HepG2 (cell line): Measurements from ENCODE around the gene ANKRD61. TPM values are rescaled to one million over a fixed set of nuclear protein-coding genes. Genes with fewer than 3 reads are reported as not detected.

Experiments
- GABPA ChIP-seq, 2 experiments: IDR thresholded peaks; 2 replicates each; pipeline ENCODE4 v1.6.1; 2011 to 2016; ENCODE audit warnings: low read depth in 2 of 2, low read length in 1 of 2, missing biosample characterization in 1 of 2, missing genetic modification characterization in 1 of 2
- POLR2A ChIP-seq, 2 experiments: IDR thresholded peaks; 2 replicates each; pipeline ENCODE4 v1.6.1; 2011; ENCODE audit warnings: low read depth in 2 of 2, low read length in 2 of 2, mild to moderate bottlenecking in 1 of 2, moderate library complexity in 1 of 2; ENCODE audit not compliant: insufficient read depth in 1 of 2
- POLR2AphosphoS5 ChIP-seq: IDR thresholded peaks from 2 replicates; pipeline ENCODE4 v1.6.1; 2012; ENCODE audit warnings: low read depth, low read length
- RARA ChIP-seq: IDR thresholded peaks from 2 replicates; pipeline ENCODE4 v1.6.1; 2016; ENCODE audit warnings: missing genetic modification reagents, missing compliant biosample characterization
- REL ChIP-seq: sonication (generic); formaldehyde crosslinking; conservative IDR thresholded peaks from 2 replicates; pipeline ENCODE4 v1.8.0; 2022; ENCODE audit warnings: mild to moderate bottlenecking, missing genetic modification reagents, moderate library complexity
- SALL1 ChIP-seq: sonication (generic); formaldehyde crosslinking; IDR thresholded peaks from 2 replicates; pipeline ENCODE4 v1.8.0; 2022; ENCODE audit warnings: mild to moderate bottlenecking, missing genetic modification reagents
- ZNF142 ChIP-seq: sonication (generic); formaldehyde crosslinking; IDR thresholded peaks from 2 replicates; pipeline ENCODE4 v1.4.0; 2020; ENCODE audit warnings: missing genetic modification reagents
- ZNF280B ChIP-seq: sonication (generic); formaldehyde crosslinking; IDR thresholded peaks from 2 replicates; pipeline ENCODE4 v1.5.0; 2020; ENCODE audit warnings: missing genetic modification reagents, mild to moderate bottlenecking, borderline replicate concordance
- ZNF33A ChIP-seq: sonication (generic); formaldehyde crosslinking; IDR thresholded peaks from 2 replicates; pipeline ENCODE4 v1.5.1; 2020; ENCODE audit warnings: missing genetic modification reagents, mild to moderate bottlenecking, moderate library complexity, borderline replicate concordance
- ZNF781 ChIP-seq: sonication (generic); formaldehyde crosslinking; IDR thresholded peaks from 2 replicates; pipeline ENCODE4 v1.5.1; 2020; ENCODE audit warnings: borderline replicate concordance, mild to moderate bottlenecking, missing genetic modification reagents; ENCODE audit errors: not compliant biosample characterization
- ZSCAN12 ChIP-seq: sonication (generic); formaldehyde crosslinking; IDR thresholded peaks from 2 replicates; pipeline ENCODE4 v1.9.0; 2021; ENCODE audit warnings: mild to moderate bottlenecking, missing genetic modification reagents
- polyA plus RNA-seq, 8 experiments: library from polyadenylated mRNA; depleted of rRNA in 3 of 8; stranded (reverse) in 7 of 8; unstranded in 1 of 8; fragments of >200 nt; fragmentation: Illumina TruSeq in 4 of 8; extraction: Trizol in 4 of 8; gene quantifications; 2 replicates each; pipeline versions ENCODE4 v1.2.1 to v1.2.3, GENCODE V29; 2011 to 2016; ENCODE audit warnings: low read depth in 4 of 8, missing spikeins in 1 of 8, mixed read lengths in 1 of 8; ENCODE audit not compliant: insufficient read depth in 1 of 8
- total RNA-seq, 5 experiments: library from RNA; depleted of rRNA; stranded (reverse); fragments of >200 nt; fragmentation: Illumina TruSeq; extraction: Trizol; gene quantifications; 2 replicates each; pipeline ENCODE4 v1.2.3, GENCODE V29; 2016; ENCODE audit warnings: low read depth in 1 of 5
- TF ChIP-seq, protein P1 (sequence below): sonication (generic); formaldehyde crosslinking; IDR thresholded peaks from 2 replicates; pipeline ENCODE4 v1.5.1; 2020; ENCODE audit warnings: mild to moderate bottlenecking, missing genetic modification reagents
- TF ChIP-seq, protein P2 (sequence below): sonication (generic); formaldehyde crosslinking; IDR thresholded peaks from 2 replicates; pipeline ENCODE4 v1.5.1; 2020; ENCODE audit warnings: missing genetic modification reagents, mild to moderate bottlenecking, borderline replicate concordance

ANKRD61 gene
- total and polyA plus RNA-seq, 2 of the 13 experiments (the other 11 are each of a cell fraction or from before 2014, with no cell fraction given): 0.13 TPM; not detected in 1

- TF ChIP-seq ZNF142 (CRISPR knock-in tag) (no peak), REL (CRISPR knock-in tag) (no peak), POLR2A (IDR thresholded peaks at IDR 0.05; ENCODE audit: insufficient read depth in 1 of 2, low read depth in 2 of 2, low read length in 2 of 2) (peak in 1 of 2 experiments; percentile 4; a peak in 1 of 4 replicates), SALL1 (CRISPR knock-in tag) (peak; percentile 32; the same call in 1 of the 2 replicates), ZNF781 (CRISPR knock-in tag) (no peak), RARA (CRISPR knock-in tag) (peak; percentile 84), ZSCAN12 (CRISPR knock-in tag) (no peak), ZNF280B (CRISPR knock-in tag) (no peak), ZNF33A (CRISPR knock-in tag) (no peak), POLR2AphosphoS5 (no peak), GABPA (IDR thresholded peaks at IDR 0.05; ENCODE audit: low read depth, low read length) (no peak), GABPA (CRISPR knock-in tag; IDR thresholded peaks at IDR 0.05; ENCODE audit: low read depth) (no peak)
- TF ChIP-seq, protein P1, sequence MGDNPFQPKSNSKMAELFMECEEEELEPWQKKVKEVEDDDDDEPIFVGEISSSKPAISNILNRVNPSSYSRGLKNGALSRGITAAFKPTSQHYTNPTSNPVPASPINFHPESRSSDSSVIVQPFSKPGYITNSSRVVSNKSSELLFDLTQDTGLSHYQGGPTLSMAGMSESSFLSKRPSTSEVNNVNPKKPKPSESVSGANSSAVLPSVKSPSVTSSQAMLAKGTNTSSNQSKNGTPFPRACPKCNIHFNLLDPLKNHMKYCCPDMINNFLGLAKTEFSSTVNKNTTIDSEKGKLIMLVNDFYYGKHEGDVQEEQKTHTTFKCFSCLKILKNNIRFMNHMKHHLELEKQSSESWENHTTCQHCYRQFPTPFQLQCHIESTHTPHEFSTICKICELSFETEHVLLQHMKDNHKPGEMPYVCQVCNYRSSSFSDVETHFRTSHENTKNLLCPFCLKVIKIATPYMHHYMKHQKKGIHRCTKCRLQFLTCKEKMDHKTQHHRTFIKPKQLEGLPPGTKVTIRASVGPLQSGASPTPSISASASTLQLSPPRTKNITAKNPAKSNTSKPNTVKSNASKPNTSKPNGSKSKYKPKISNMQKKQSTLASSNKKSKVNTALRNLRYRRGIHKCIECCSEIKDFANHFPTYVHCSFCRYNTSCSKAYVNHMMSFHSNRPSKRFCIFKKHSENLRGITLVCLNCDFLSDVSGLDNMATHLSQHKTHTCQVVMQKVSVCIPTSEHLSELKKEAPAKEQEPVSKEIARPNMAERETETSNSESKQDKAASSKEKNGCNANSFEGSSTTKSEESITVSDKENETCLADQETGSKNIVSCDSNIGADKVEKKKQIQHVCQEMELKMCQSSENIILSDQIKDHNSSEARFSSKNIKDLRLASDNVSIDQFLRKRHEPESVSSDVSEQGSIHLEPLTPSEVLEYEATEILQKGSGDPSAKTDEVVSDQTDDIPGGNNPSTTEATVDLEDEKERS (CRISPR knock-in tag): no peak
- TF ChIP-seq, protein P2, sequence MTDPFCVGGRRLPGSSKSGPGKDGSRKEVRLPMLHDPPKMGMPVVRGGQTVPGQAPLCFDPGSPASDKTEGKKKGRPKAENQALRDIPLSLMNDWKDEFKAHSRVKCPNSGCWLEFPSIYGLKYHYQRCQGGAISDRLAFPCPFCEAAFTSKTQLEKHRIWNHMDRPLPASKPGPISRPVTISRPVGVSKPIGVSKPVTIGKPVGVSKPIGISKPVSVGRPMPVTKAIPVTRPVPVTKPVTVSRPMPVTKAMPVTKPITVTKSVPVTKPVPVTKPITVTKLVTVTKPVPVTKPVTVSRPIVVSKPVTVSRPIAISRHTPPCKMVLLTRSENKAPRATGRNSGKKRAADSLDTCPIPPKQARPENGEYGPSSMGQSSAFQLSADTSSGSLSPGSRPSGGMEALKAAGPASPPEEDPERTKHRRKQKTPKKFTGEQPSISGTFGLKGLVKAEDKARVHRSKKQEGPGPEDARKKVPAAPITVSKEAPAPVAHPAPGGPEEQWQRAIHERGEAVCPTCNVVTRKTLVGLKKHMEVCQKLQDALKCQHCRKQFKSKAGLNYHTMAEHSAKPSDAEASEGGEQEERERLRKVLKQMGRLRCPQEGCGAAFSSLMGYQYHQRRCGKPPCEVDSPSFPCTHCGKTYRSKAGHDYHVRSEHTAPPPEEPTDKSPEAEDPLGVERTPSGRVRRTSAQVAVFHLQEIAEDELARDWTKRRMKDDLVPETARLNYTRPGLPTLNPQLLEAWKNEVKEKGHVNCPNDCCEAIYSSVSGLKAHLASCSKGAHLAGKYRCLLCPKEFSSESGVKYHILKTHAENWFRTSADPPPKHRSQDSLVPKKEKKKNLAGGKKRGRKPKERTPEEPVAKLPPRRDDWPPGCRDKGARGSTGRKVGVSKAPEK (CRISPR knock-in tag): no peak
These were observed 26.3 kb downstream of the ANKRD61 start (continued) for GRCh38 chr7:6057316-6058129.
